ENCODE results near the gene EIF3I.
"Not testable (repeated sequence)": the region's sequence is repeated elsewhere in the genome, so short reads cannot be mapped to it uniquely, and the experiment has no call there.

The EIF3I gene

GRCh38 chr1:32232558-32233304 lies 10.5 kb downstream of the EIF3I start:
- no peak for DNase-seq

- DNase-seq = no peak
Observed at GRCh38 chr1:32234792-32235191, 12.6 kb downstream of the EIF3I start.

GRCh38 chr1:32239337-32239736 lies 17.1 kb downstream of the EIF3I start:
- DNase-seq = no peak

GRCh38 chr1:32239790-32240139 lies 17.6 kb downstream of the EIF3I start:
- DNase-seq = no peak

GRCh38 chr1:32240140-32240951 lies 18.1 kb downstream of the EIF3I start:
- peak; percentile 55 for DNase-seq

GRCh38 chr1:32241001-32241763 lies 19.0 kb downstream of the EIF3I start:
- DNase-seq = no peak

- no peak for DNase-seq
Observed at GRCh38 chr1:32242341-32242851, 20.2 kb downstream of the EIF3I start.

GRCh38 chr1:32246888-32247273 lies 24.7 kb downstream of the EIF3I start, which contains the start of gene FAM167B:
TSS of gene FAM167B (plus strand) at chr1:32247222. CDS start at chr1:32247422, 200 bp downstream.
- DNase-seq = no peak

- DNase-seq = no peak
Observed at GRCh38 chr1:32247452-32247851, 25.2 kb downstream of the EIF3I start.

- peak; percentile 57 for DNase-seq
Observed at GRCh38 chr1:32247983-32248889, 26.0 kb downstream of the EIF3I start.

GRCh38 chr1:32249831-32250525 lies 27.8 kb downstream of the EIF3I start:
- DNase-seq = peak; percentile 56

- no peak for DNase-seq
Observed at GRCh38 chr1:32250893-32251716, 28.9 kb downstream of the EIF3I start, which contains the start of gene LCK. TSS of gene LCK (plus strand) at chr1:32251265. CDS start at chr1:32274330, 23,065 bp downstream.

- no peak for DNase-seq
Observed at GRCh38 chr1:32255072-32256071, 33.2 kb downstream of the EIF3I start.

GRCh38 chr1:32256473-32257226 lies 34.4 kb downstream of the EIF3I start:
- DNase-seq = no peak

- no peak for DNase-seq
Observed at GRCh38 chr1:32257227-32257508, 35.0 kb downstream of the EIF3I start.

- DNase-seq = not testable (repeated sequence)
Observed at GRCh38 chr1:32263236-32263593, 41.0 kb downstream of the EIF3I start.

- no peak for DNase-seq
Observed at GRCh38 chr1:32263744-32264143, 41.5 kb downstream of the EIF3I start.

GRCh38 chr1:32265846-32266245 lies 43.6 kb downstream of the EIF3I start:
- DNase-seq = no peak
